GM19025 (cell line): ENCODE results near the gene CRIP1.

ENCODE experiments used
- ATAC-seq: cut with Tn5 transposase; IDR thresholded peaks from one replicate; pipeline ENCODE4 v1.9.1; 2021; ENCODE audit warnings: mild to moderate bottlenecking, low read depth, moderate library complexity; ENCODE audit not compliant: unreplicated experiment

The CRIP1 gene, protein sequence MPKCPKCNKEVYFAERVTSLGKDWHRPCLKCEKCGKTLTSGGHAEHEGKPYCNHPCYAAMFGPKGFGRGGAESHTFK

DNA sequence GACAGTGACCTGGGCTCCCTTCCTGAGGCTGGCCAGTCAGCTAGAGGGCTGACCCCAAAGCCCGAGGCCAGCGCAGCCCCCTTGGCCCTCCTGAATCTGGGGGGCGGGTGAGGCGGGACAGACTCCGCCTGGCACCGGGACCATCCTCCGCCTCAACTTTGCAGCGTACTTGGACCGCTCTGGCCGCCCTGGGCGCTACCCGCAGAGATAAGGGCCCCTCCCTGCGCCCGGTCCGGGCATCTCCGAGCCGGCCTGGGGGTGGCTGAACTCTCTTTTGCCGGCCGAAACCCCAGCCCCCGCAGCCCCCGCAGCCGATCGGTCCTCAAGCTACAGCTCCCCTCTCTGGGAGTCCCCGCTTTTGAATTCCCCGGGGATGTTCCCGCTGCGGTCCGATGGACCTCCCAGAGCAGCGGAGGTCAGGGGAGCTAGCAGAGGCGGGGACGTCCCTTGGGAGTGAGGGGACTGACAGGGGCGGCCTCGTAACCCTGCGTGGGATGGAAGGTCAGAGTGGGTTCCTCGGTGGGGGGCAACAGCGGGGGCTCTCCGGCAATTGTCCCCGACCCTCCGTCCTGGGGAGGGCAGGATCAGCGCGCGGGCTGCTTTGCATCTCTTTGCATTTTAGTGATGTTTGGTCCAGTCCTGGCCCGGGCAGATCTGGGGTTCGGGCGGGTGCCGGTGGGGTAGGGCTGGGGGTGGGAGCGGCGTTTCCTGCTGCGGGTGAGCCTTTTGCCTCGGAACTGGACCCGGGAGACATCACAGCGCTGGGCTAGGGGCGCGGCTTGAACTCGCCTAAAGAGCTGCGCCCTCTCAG is at the start of gene CRIP1:
Gene CRIP1 (plus strand): TSS at position 724 of the 811 bp plus-strand sequence. CDS start 374 bp downstream, outside the sequence.
- ATAC-seq, result no peak

GRCh38 chr14:105436891-105437722 is 49.6 kb upstream of the CRIP1 start:
- ATAC-seq, result no peak

- ATAC-seq, result no peak
These were observed 48.8 kb upstream of the CRIP1 start for GRCh38 chr14:105437723-105438500.

- no peak for ATAC-seq
These were observed 47.5 kb upstream of the CRIP1 start for GRCh38 chr14:105439179-105439578.

DNA sequence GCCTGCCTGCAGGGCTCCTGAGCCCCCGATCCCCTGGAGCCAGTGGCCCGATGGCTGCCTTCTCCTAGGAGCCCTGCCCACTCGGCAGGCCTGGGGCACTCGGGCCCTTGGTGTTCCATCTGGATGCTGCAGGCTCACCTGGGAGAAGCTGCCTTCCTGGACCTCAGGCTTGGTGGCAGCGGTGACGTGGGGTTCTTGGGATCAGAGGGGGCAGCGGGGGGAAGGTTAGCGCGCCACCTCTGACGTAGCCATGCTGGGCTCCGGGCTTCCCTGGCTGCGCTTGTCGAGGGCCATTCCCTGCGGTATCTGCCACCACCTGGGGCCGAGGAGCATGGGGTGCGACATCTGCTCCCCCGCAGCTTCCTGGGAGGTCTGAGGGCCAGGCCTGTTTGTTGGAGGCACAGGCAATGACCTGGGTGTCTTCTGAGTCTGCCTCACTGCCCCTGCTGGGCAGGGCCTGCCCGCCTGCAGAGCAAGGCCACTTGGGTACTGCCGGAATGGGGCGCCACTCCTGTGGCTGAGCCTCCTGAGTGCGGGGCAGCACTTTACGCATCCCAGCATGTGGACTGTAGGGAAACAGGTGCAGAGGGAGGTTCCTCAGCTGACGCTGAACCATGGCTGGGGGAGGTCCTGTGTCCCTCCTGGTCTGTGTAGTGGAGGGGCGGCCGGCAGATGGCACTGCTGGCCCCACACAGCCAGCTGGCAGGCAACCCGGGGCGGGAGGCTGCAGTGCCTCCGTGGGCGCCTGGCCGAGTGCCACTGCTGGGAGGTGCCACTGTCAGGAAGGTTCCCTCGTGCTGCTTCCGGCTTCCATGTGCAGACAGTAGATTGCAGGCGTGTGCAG is 46.8 kb upstream of the CRIP1 start:
- no peak for ATAC-seq

DNA sequence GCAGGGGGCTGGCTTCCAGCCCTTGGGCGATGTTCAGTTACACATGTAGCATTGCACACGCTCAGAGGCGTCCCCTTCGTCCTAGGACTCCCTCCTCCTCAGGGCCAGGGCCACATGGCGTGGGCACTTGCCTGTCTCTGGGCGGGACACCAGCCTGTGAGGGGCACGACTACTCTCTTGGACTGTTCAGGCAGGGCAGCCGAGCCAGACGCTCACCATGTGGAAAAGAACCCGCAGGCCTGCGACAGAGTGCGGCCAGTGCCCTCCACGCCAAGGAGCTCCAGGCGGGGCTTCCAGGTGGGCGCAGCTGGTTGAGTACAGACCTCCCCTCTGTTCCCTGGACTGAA is 46.2 kb upstream of the CRIP1 start:
- ATAC-seq, result no peak

- ATAC-seq, result no peak
These were observed 45.7 kb upstream of the CRIP1 start for GRCh38 chr14:105440992-105441391.

GRCh38 chr14:105442125-105442524 is 44.6 kb upstream of the CRIP1 start:
- ATAC-seq, result no peak

GRCh38 chr14:105442834-105443233 is 43.9 kb upstream of the CRIP1 start:
- ATAC-seq, result no peak

- ATAC-seq, result no peak
These were observed 41.8 kb upstream of the CRIP1 start for GRCh38 chr14:105444859-105445258.

DNA sequence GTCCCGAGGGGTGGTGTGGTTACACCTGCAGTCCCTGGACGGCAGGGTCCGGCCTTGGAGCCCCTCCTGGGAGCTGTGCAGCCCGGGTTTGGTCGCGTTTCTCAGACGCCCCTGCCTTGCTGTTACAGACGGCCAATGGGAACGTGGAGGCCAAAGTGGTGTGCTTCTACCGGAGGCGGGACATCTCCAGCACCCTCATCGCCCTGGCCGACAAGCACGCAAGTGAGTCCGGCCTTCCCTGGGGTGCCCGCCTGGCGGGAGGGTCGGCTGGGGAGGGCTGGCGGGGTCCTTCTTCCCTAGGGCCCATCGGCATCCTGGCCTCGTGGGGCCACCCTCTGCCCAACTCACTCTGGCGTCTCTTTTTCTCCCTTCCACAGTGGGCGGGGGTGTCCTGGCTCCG is 41.4 kb upstream of the CRIP1 start:
- no peak for ATAC-seq

DNA sequence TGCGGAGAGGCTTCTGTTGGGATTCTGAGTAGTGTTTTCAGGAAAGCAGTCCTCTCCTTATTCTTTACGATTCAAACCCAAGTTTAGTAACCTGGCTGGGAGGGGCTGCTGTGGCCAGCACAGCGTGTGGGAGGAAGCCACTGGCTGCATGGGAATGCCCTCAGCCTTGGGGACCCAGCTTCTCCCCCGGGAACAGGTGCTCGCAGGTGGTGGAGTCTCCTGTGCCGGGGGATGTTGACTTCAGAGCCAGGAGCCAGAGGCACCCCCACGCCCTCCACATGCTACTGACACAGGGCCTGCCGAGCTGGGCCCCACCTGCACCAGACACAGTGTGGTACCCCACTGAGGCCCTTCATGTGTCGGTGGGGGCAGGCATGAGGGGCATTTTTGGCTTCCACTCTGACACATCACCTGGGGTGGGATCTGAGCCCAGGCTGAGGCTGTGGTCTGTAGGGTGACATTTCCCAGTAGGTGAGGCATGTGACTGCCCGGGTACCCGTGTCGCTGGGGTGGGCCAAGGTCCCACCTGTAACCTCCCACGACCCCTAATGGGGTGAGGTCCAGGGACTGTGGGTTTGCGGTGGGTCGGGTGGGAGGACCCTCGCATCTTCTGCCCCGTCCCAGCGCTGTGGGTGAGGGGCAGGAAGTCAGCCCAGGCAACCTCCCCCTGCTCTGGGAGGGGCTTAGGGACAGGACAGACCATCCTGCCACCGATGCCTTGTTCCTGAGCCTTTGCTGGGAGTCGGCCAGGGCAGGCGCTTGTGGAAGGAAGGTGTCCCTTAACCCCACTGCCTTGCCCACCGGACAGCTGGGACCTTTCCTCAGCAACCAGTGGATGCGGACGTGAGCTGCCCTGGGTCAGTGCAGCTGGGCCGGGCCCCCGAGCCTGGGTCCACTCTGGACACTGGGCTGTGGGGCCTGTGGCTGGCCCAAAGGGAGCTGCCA is 40.5 kb upstream of the CRIP1 start:
- no peak for ATAC-seq

DNA sequence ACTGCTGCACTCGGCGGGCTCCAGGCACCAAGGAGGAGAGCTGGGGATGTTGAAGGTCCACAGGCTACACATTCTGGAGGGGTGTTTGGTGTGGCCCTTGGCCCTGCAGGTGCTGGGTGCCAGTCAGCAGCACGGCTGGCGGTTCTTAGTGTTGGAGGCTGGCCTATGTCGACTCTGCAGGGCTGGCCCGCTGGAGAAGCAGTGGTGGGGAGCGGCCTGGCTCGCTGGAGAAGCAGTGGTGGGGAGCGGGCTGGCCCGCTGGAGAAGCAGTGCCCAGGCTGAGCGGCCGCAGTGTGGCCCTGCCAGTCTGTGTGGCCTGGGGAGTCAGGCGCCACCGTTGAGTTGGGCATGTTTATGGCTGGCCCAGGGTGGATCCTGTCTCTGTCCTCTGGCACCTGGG is 39.7 kb upstream of the CRIP1 start:
- no peak for ATAC-seq

DNA sequence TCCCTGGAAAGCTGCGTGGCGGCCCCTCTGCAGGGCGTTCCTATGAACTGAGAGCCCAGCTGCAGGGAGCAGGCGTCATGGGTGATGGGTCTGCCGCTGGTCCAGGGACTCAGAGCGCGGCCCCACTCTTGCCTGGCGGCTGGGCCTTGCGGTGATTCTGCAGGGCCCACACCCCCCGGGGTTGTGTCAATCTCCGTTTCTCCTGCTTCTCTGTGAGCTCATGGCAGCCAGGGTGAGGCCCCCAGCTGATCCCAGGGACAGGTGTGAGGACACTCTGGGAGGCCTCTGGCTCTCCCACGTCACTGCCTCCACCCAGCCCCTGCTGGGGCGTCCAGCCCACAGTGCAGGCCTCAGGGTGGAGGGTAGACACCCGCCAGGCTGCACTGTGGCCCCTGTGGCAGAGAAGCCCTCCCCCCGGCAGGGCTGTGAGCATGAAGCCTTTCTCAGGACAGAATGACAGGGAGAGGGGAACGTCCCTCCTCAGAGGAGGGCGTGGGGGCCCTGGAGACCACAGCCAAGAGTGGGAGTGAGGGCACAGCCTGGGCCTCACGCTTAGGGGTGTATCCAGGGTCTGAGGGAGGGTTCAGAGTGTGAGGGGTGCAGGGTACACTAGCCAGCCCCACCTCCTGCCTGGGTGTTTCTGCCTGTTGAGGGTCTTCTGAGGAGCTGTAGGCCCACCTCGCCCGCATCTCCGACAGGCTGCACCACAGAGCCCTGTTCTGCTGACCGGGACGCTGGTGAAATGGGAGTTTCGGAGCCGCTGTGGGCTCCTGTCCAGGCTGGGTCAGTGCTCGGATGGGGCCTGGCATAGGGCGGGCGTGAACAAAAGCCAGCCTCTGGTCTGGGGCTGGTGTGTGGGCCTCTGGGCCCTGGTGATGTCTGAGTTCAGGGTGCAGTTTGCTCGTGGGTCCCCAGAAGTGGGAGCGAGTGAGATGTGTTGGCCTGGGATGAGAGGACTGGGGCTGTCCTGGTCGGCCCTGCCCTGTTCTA is 38.7 kb upstream of the CRIP1 start:
- no peak for ATAC-seq

DNA sequence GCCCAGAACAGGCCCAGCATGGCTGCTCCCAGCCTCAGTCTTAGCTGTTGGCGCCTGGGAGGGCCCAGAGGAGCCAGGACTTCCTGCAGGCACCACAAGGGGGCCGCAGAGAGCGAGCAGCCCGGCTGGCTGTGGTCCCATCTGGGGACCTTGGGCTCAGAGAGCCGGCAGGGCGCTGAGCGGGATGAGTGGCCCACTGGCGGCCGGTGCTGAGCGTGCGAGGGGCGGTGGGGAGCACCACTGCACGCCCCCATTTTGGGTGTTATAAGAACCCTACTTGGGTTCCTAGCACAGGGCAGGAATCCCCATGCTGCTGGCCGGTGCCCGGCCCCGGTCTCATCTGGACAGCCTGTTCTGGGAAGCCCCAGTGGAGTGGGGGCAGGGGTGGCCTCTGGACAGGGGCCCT is 38.0 kb upstream of the CRIP1 start:
- no peak for ATAC-seq

DNA sequence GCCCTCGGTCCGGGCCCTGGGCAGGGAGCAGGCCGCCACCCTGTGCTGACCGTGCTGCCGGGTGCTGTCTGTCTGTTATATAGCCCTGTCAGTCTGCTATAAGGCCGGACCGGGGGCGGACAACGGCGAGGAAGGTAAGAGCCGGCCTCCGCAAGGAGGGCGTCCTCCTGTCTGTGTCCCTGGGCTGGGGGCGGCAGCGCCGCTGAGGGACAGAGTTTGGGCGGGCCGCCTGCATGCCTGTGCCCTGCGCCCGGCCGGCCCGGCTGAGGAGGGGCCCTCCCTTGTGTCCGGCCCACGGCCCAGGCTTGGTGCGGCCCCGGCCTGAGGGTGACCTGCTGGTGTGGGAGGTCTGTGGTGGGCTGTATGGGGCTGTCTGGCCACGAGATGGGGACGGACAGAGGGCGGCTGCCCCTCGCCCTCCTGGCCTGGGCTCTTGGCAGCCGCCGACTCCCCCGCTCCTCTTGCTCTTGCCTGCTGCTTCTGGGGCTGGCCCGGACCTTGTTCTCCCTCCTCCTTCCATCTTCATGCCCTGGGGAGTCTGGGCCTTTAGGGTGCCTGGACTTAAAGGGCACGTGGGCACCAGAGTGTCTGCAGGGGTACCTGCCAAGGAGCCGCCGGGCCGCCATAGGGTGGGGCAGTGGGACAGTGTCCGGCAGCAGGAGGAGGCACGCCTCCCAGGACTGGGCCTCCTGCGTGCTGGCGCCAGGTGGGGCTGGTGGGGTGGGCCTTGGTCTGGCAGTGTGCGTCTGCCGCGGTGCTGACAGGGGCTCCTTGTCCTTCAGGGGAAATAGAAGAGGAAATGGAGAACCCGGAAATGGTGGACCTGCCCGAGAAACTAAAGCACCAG is 37.2 kb upstream of the CRIP1 start:
- ATAC-seq, result no peak

DNA sequence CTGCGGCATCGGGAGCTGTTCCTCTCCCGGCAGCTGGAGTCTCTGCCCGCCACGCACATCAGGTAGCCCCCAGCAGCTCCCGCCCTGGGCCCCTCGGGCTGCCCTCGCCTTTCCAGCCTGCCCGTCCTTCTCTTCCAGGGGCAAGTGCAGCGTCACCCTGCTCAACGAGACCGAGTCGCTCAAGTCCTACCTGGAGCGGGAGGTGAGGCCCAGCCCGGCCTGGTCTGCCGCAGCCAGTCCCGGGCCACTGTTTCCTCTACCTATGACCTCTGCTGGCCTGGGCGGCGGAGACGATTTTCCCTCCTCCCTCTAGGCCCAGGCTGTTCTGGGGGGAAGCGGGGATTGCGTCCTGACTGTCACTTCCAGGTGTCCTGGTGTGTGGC is 36.6 kb upstream of the CRIP1 start:
- ATAC-seq, result no peak
